Measurements from ENCODE around the gene SLC16A10.

- TF ChIP-seq POLR2AphosphoS5 (IDR thresholded peaks at IDR 0.05; ENCODE audit: low read depth, low read length) (no peak), SIN3A (IDR thresholded peaks at IDR 0.05; ENCODE audit: borderline replicate concordance, insufficient read depth, low read length) (no peak)
- TF ChIP-seq, protein P1, sequence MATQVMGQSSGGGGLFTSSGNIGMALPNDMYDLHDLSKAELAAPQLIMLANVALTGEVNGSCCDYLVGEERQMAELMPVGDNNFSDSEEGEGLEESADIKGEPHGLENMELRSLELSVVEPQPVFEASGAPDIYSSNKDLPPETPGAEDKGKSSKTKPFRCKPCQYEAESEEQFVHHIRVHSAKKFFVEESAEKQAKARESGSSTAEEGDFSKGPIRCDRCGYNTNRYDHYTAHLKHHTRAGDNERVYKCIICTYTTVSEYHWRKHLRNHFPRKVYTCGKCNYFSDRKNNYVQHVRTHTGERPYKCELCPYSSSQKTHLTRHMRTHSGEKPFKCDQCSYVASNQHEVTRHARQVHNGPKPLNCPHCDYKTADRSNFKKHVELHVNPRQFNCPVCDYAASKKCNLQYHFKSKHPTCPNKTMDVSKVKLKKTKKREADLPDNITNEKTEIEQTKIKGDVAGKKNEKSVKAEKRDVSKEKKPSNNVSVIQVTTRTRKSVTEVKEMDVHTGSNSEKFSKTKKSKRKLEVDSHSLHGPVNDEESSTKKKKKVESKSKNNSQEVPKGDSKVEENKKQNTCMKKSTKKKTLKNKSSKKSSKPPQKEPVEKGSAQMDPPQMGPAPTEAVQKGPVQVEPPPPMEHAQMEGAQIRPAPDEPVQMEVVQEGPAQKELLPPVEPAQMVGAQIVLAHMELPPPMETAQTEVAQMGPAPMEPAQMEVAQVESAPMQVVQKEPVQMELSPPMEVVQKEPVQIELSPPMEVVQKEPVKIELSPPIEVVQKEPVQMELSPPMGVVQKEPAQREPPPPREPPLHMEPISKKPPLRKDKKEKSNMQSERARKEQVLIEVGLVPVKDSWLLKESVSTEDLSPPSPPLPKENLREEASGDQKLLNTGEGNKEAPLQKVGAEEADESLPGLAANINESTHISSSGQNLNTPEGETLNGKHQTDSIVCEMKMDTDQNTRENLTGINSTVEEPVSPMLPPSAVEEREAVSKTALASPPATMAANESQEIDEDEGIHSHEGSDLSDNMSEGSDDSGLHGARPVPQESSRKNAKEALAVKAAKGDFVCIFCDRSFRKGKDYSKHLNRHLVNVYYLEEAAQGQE (IDR thresholded peaks at IDR 0.05; ENCODE audit: insufficient read depth in 1 of 2, low read depth in 2 of 2, low read length in 2 of 2) = no peak
Observed at GRCh38 chr6:111278731-111279130, 191.4 kb downstream of the SLC16A10 start.
